Measurements from ENCODE around the gene CD34.
"Not testable (repeated sequence)": the region's sequence is repeated elsewhere in the genome, so short reads cannot be mapped to it uniquely, and the experiment has no call there.

Gene CD34

GRCh38 chr1:207944571-207944970, 33.6 kb upstream of the CD34 start:
- Histone ChIP-seq H3K4me3 (ENCODE audit: low read depth, low read length) (no peak overlapping the region), H3K27ac (ENCODE audit: extremely low read depth, low read depth, low read length) (no peak overlapping the region), H3K36me3 (ENCODE audit: control insufficient read depth in 2 of 2, insufficient read depth in 1 of 2, low read length in 2 of 2) (no peaks in the 10 kb centered on the region), H3K9me3 (ENCODE audit: control insufficient read depth, insufficient read depth, low read depth, low read length) (no peaks in the 10 kb centered on the region), H3K4me1 (ENCODE audit: control insufficient read depth, insufficient read depth, low read length) (no peaks in the 10 kb centered on the region)
- CTCF ChIA-PET: interaction anchor here (0.6 to 1.7 kb wide), 6 partner anchors 9 to 355 kb away, joined by 3 to 7 read pairs (median 4); no protein-coding TSS in a partner anchor
- POLR2A ChIA-PET: no interaction called here
- peak; percentile 77 for TF ChIP-seq ATF2 (tag by site-specific recombination; IDR thresholded peaks at IDR 0.05; ENCODE audit: low read depth)
- TF ChIP-seq ZNF629 (tag by site-specific recombination; IDR thresholded peaks at IDR 0.05): 0 out of 2 replicates have a peak, but pooled peaks have one; percentile 44
- peak; percentile 70 for TF ChIP-seq PRDM6 (tag by site-specific recombination; IDR thresholded peaks at IDR 0.05)
- peak; percentile 39; the same call in 1 of the 2 replicates for TF ChIP-seq ZNF639 (tag by site-specific recombination; IDR thresholded peaks at IDR 0.05)
- peak; percentile 23; the same call in 1 of the 2 replicates for TF ChIP-seq BCL11A (tag by site-specific recombination; IDR thresholded peaks at IDR 0.05; ENCODE audit: low read depth)
- TF ChIP-seq ZNF513 (tag by site-specific recombination; IDR thresholded peaks at IDR 0.05): 0 out of 2 replicates have a peak, but pooled peaks have one; percentile 24
- TF ChIP-seq ZNF19 (tag by site-specific recombination; IDR thresholded peaks at IDR 0.05; ENCODE audit: low read depth): no peak
- no peak for TF ChIP-seq ZNF830 (tag by site-specific recombination; IDR thresholded peaks at IDR 0.05; ENCODE audit: low read depth)
- TF ChIP-seq ZNF548 (tag by site-specific recombination; IDR thresholded peaks at IDR 0.05): no peak
- TF ChIP-seq ZNF585B (tag by site-specific recombination; IDR thresholded peaks at IDR 0.05): no peak
- TF ChIP-seq ZNF18 (tag by site-specific recombination; IDR thresholded peaks at IDR 0.05): no peak
- no peak for TF ChIP-seq ZNF521 (tag by site-specific recombination; IDR thresholded peaks at IDR 0.05)

GRCh38 chr1:207942337-207942741, 31.4 kb upstream of the CD34 start:
- CTCF ChIA-PET: interaction anchor here (1.7 kb wide), 1 partner anchor 57 kb away, joined by 5 read pairs; no protein-coding TSS in a partner anchor
- H3K4me3 ChIP-seq (ENCODE audit: low read depth, low read length); H3K9me3 ChIP-seq (ENCODE audit: control insufficient read depth, insufficient read depth, low read depth, low read length); POLR2A ChIA-PET; H3K4me1 ChIP-seq (ENCODE audit: control insufficient read depth, insufficient read depth, low read length); H3K36me3 ChIP-seq (ENCODE audit: control insufficient read depth in 2 of 2, insufficient read depth in 1 of 2, low read length in 2 of 2); H3K27ac ChIP-seq (ENCODE audit: extremely low read depth, low read depth, low read length): not testable (repeated sequence)

GRCh38 chr1:207941665-207942064, 30.7 kb upstream of the CD34 start:
- POLR2A ChIA-PET: no interaction called here
- H3K9me3 ChIP-seq (ENCODE audit: control insufficient read depth, insufficient read depth, low read depth, low read length): no peaks in the 10 kb centered on the region
- H3K27ac ChIP-seq (ENCODE audit: extremely low read depth, low read depth, low read length): no peak overlapping the region
- no peaks in the 10 kb centered on the region for H3K4me1 ChIP-seq (ENCODE audit: control insufficient read depth, insufficient read depth, low read length)
- CTCF ChIA-PET: interaction anchor here (1.7 kb wide), 1 partner anchor 57 kb away, joined by 5 read pairs; no protein-coding TSS in a partner anchor
- no peaks in the 10 kb centered on the region for H3K36me3 ChIP-seq (ENCODE audit: control insufficient read depth in 2 of 2, insufficient read depth in 1 of 2, low read length in 2 of 2)
- no peak overlapping the region for H3K4me3 ChIP-seq (ENCODE audit: low read depth, low read length)
- TF ChIP-seq ZSCAN5A (tag by site-specific recombination; IDR thresholded peaks at IDR 0.05): no peak
- TF ChIP-seq ZFHX2 (tag by site-specific recombination; conservative IDR thresholded peaks at IDR 0.05): peak; percentile 56; the same call in 1 of the 2 replicates
- TF ChIP-seq ZNF629 (tag by site-specific recombination; IDR thresholded peaks at IDR 0.05): peak; percentile 50
- no peak for TF ChIP-seq ZNF561 (tag by site-specific recombination; IDR thresholded peaks at IDR 0.05; ENCODE audit: borderline replicate concordance)
- TF ChIP-seq ZNF626 (tag by site-specific recombination; IDR thresholded peaks at IDR 0.05): no peak
- no peak for TF ChIP-seq ZNF10 (tag by site-specific recombination; IDR thresholded peaks at IDR 0.05)
- no peak for TF ChIP-seq ZNF24 (tag by site-specific recombination; IDR thresholded peaks at IDR 0.05)
- no peak for TF ChIP-seq ZNF558 (tag by site-specific recombination; IDR thresholded peaks at IDR 0.05)
- TF ChIP-seq ZNF23 (tag by site-specific recombination; IDR thresholded peaks at IDR 0.05; ENCODE audit: borderline replicate concordance): no peak

Measured in HEK293 (cell line).